Hepatocyte (in vitro differentiated cells): ENCODE results near the gene ABL1. TPM values are rescaled to one million over a fixed set of nuclear protein-coding genes. Genes with fewer than 3 reads are reported as not detected.

Experiments
- DNase-seq: peaks from one replicate; pipeline ENCODE4 v3.0.0-alpha.2; 2016; ENCODE audit warnings: low spot score
- H2AFZ ChIP-seq: fragments of 200-600 bp; sonication (generic); 2 replicates; pipeline ENCODE4 v1.6.0; 2016; ENCODE audit warnings: antibody characterized with exemption, mild to moderate bottlenecking
- H3K27ac ChIP-seq: fragments of 200-600 bp; sonication (generic); 2 replicates; pipeline ENCODE4 v1.5.1; 2016; ENCODE audit warnings: mild to moderate bottlenecking
- H3K27me3 ChIP-seq: fragments of 200-600 bp; sonication (generic); 2 replicates; pipeline ENCODE4 v1.6.1; 2016
- H3K36me3 ChIP-seq: fragments of 200-600 bp; sonication (generic); replicated peaks from 2 replicates; pipeline ENCODE4 v1.5.1; 2016; ENCODE audit warnings: low read depth; ENCODE audit not compliant: insufficient read depth
- H3K4me1 ChIP-seq: fragments of 200-600 bp; sonication (generic); 2 replicates; pipeline ENCODE4 v1.5.1; 2016; ENCODE audit warnings: mild to moderate bottlenecking, moderate library complexity; ENCODE audit not compliant: insufficient read depth
- H3K4me2 ChIP-seq: fragments of 200-600 bp; sonication (generic); 2 replicates; pipeline ENCODE4 v1.6.0; 2016
- H3K4me3 ChIP-seq: fragments of 200-600 bp; sonication (generic); 2 replicates; pipeline ENCODE4 v1.5.1; 2016; ENCODE audit warnings: mild to moderate bottlenecking
- H3K79me2 ChIP-seq: fragments of 200-600 bp; sonication (generic); 2 replicates; pipeline ENCODE4 v1.6.0; 2017; ENCODE audit warnings: mild to moderate bottlenecking
- H3K9me2 ChIP-seq: fragments of 200-600 bp; sonication (generic); replicated peaks from 2 replicates; pipeline ENCODE4 v1.6.0; 2017; ENCODE audit warnings: mild to moderate bottlenecking; ENCODE audit not compliant: insufficient read depth
- H3K9me3 ChIP-seq: fragments of 200-600 bp; sonication (generic); 2 replicates; pipeline ENCODE4 v1.5.1; 2016; ENCODE audit warnings: low read depth, mild to moderate bottlenecking
- H4K20me1 ChIP-seq: fragments of 200-600 bp; sonication (generic); 2 replicates; pipeline ENCODE4 v1.6.0; 2016; ENCODE audit warnings: mild to moderate bottlenecking; ENCODE audit not compliant: insufficient read depth, poor library complexity, severe bottlenecking
- EZH2 ChIP-seq: fragments of 200-600 bp; sonication (generic); IDR thresholded peaks from 2 replicates; pipeline ENCODE4 v1.6.1; 2016; ENCODE audit warnings: antibody characterized with exemption, mild to moderate bottlenecking, borderline replicate concordance
- EZH2phosphoT487 ChIP-seq: fragments of 200-600 bp; sonication (generic); IDR thresholded peaks from one replicate; pipeline ENCODE4 v1.6.1; 2018; ENCODE audit warnings: antibody characterized with exemption, mild to moderate bottlenecking, low read depth, moderate library complexity; ENCODE audit not compliant: unreplicated experiment, severe bottlenecking
- WGBS: methylation state at CpG from one replicate; pipeline ENCODE4 v1.1.6; 2016; ENCODE audit warnings: low lambda C conversion rate; ENCODE audit errors: missing lambda C conversion rate; 5-methylcytosine and 5-hydroxymethylcytosine counted together
- polyA plus RNA-seq: library from polyadenylated mRNA; unstranded; fragments of >200 nt; fragmentation: Nextera tagmentation; extraction: Ambion mirVana; gene quantifications from 2 replicates; pipeline ENCODE4 v1.2.1, GENCODE V29; 2016
- total RNA-seq: library from RNA; depleted of rRNA; stranded (reverse); fragments of >200 nt; gene quantifications from 2 replicates; pipeline ENCODE4 v1.2.3, GENCODE V29; 2014
- TF ChIP-seq, protein P1 (sequence below): fragments of 200-600 bp; sonication (generic); IDR thresholded peaks from 2 replicates; pipeline ENCODE4 v1.5.1; 2016; ENCODE audit warnings: antibody characterized with exemption, mild to moderate bottlenecking; ENCODE audit not compliant: poor library complexity

The ABL1 gene
- total and polyA plus RNA-seq, 2 experiments from 2014 or later: 43.2 to 46.6 TPM

GRCh38 chr9:130927995-130928900, 93.2 kb downstream of the ABL1 start:
- H4K20me1 ChIP-seq: no peaks in the 10 kb centered on the region
- no peak overlapping the region for H3K4me3 ChIP-seq
- H3K4me2 ChIP-seq: no peak overlapping the region
- no peaks in the 10 kb centered on the region for H3K9me2 ChIP-seq
- no peaks in the 10 kb centered on the region for H3K36me3 ChIP-seq
- no peaks in the 10 kb centered on the region for H3K79me2 ChIP-seq
- WGBS: 63% methylated on average over 13 of the region's 14 CpGs
- H3K27me3 ChIP-seq: peaks cover 9% of the 10 kb centered on the region
- H3K9me3 ChIP-seq: no peaks in the 10 kb centered on the region
- no peak overlapping the region for H3K27ac ChIP-seq
- DNase-seq: peak; percentile 44
- TF ChIP-seq, protein P1, sequence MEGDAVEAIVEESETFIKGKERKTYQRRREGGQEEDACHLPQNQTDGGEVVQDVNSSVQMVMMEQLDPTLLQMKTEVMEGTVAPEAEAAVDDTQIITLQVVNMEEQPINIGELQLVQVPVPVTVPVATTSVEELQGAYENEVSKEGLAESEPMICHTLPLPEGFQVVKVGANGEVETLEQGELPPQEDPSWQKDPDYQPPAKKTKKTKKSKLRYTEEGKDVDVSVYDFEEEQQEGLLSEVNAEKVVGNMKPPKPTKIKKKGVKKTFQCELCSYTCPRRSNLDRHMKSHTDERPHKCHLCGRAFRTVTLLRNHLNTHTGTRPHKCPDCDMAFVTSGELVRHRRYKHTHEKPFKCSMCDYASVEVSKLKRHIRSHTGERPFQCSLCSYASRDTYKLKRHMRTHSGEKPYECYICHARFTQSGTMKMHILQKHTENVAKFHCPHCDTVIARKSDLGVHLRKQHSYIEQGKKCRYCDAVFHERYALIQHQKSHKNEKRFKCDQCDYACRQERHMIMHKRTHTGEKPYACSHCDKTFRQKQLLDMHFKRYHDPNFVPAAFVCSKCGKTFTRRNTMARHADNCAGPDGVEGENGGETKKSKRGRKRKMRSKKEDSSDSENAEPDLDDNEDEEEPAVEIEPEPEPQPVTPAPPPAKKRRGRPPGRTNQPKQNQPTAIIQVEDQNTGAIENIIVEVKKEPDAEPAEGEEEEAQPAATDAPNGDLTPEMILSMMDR: no peak
- TF ChIP-seq EZH2 (no peak), EZH2phosphoT487 (no peak)
- no peak overlapping the region for H2AFZ ChIP-seq
- H3K4me1 ChIP-seq: peaks cover 23% of the 10 kb centered on the region

GRCh38 chr9:130929571-130930038, 94.6 kb downstream of the ABL1 start:
- 96% methylated on average over 36 of the region's 36 CpGs for WGBS
- no peak for DNase-seq
- Histone ChIP-seq H3K9me3 (no peaks in the 10 kb centered on the region), H3K4me3 (no peak overlapping the region), H3K36me3 (no peaks in the 10 kb centered on the region), H3K4me1 (peaks cover 25% of the 10 kb centered on the region), H3K79me2 (no peaks in the 10 kb centered on the region), H3K27me3 (peaks cover 13% of the 10 kb centered on the region), H4K20me1 (no peaks in the 10 kb centered on the region), H2AFZ (no peak overlapping the region), H3K9me2 (no peaks in the 10 kb centered on the region), H3K4me2 (no peak overlapping the region), H3K27ac (no peak overlapping the region)
- TF ChIP-seq, protein P1: no peak
- TF ChIP-seq EZH2 (no peak), EZH2phosphoT487 (no peak)

DNA sequence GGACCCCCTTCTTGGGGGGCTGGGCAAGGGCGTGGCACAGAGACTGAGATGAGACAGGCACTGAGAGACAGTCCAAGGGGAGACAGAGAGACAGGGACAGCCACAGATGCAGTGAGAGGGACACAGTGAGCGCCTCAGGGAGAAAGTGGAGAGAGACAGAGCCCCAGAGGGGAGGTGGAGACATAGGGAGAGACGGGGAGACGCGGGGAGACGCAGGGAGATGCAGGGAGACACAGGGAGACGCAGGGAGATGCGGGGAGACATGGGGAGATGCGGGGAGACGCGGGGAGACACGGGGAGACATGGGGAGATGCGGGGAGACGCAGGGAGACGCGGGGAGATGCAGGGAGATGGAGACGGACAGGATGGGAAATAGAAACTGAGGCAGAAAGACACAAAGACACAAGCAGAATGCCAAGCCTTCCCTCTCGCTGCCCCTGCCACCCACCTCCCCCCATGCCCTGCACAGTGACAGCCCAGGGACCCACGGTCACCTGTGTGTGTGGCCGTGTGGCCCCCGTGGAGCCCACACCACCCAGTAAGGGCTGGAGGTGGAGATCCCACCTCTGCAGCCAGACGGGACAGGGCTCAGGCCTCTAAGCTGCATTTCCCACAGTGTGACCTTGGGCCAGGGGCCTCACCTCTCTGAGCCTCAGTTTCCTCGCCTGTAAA, 95.2 kb downstream of the ABL1 start:
- Histone ChIP-seq H3K79me2 (no peaks in the 10 kb centered on the region), H3K27ac (no peak overlapping the region), H4K20me1 (no peaks in the 10 kb centered on the region), H3K27me3 (peaks cover 20% of the 10 kb centered on the region), H3K36me3 (no peaks in the 10 kb centered on the region), H3K9me3 (no peaks in the 10 kb centered on the region), H3K4me1 (peaks cover 25% of the 10 kb centered on the region), H3K4me2 (no peak overlapping the region), H2AFZ (no peak overlapping the region), H3K4me3 (no peak overlapping the region), H3K9me2 (no peaks in the 10 kb centered on the region)
- WGBS: 94% methylated on average over 12 of the region's 23 CpGs
- no peak for TF ChIP-seq EZH2phosphoT487
- TF ChIP-seq EZH2: no peak
- TF ChIP-seq, protein P1: no peak
- no peak for DNase-seq
